AG09319 (cell line): ENCODE measurements around the gene AMIGO3.
A peak's percentile ranks its signal among the peaks of the same experiment; 100 is the strongest.

Experiments
- DNase-seq: peaks from one replicate; pipeline ENCODE4 v3.0.0-alpha.2; 2010; ENCODE audit warnings: low read depth; ENCODE audit errors: extremely low read depth
- CTCF ChIP-seq: IDR thresholded peaks from 2 replicates; pipeline ENCODE4 v1.5.1; 2011; ENCODE audit warnings: low read depth, mild to moderate bottlenecking, inconsistent platforms, low read length, moderate library complexity

Gene AMIGO3

DNA sequence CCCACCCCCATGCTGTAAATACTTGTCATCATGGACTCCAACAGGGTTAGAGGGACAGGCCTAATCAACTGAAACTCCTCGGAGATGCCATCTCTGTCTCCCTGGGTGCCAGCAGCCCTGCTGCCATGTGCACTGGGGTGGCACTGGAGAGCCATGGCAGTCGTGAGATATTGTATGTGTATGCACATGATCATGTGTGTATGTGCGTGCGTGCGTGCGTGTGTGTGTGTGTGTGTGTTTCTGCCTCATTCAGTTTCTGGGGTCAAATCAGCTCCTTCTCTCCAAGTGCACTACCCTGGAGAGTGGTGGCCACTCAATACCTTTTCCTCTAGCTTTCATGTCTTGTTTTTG, 48.6 kb downstream of the AMIGO3 start:
- DNase-seq, result no peak
- no peak for TF ChIP-seq CTCF

GRCh38 chr3:49669352-49669751, 50.1 kb downstream of the AMIGO3 start:
- DNase-seq, result no peak
- TF ChIP-seq CTCF, result no peak

DNA sequence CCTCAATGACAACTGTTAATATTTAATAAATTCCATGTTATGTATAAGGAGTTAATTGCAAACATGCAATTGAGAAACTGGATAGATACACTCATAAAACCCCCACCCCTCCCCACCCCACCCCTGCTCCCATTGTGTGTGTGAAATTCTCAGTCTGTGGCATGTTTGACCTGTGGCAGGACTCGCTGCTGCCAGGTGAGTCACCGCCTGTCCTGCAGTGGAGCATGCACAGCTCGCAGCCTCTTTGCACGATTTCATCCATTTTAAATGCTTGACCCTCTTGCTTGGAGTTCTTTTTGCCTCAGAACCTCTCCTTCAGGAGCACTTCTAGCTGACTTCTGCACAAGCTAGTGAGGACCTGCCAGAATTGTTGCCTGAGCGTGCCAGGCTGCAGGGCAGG, 50.6 kb downstream of the AMIGO3 start:
- no peak for TF ChIP-seq CTCF
- DNase-seq, result no peak

DNA sequence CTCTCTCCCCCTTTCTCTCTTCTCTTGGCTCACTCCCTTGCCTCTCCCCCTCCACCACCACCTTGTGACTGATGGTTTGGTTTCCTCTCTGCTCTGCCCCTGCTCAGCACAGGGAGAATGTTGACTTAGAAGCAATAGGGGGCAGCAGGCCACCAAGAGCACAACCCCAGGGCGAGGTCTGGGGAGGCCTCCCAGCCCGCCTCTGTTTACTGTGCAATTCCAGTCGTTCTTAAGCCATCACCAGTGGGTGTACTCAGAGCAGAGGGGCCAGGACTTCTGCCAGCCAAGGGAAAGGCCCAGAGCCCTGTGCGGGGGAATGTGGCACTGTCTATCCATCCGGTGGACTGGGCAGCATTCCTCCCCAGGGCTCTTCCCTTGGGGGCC, 51.1 kb downstream of the AMIGO3 start:
- TF ChIP-seq CTCF, result peak; percentile 5; the same call in 1 of the 2 replicates
- no peak for DNase-seq

GRCh38 chr3:49667701-49668413, 51.6 kb downstream of the AMIGO3 start:
- DNase-seq, result no peak
- no peak for TF ChIP-seq CTCF
